ENCODE results near the gene APOD. TPM values are rescaled to one million over a fixed set of nuclear protein-coding genes. Genes with fewer than 3 reads are reported as not detected.

APOD gene
- total RNA-seq, 1 experiment from 2014 or later, result not detected

GRCh38 chr3:195548987-195549386 lies 34.8 kb downstream of the APOD start:
- Mint-ChIP-seq H3K36me3 (ENCODE audit: insufficient read depth in 1 of 3, low read depth in 3 of 3) (peaks cover 0 to 2% (median 0%) of the 10 kb centered on the region in 3 experiments; a peak in 1 of 7 replicates), H3K27me3 (ENCODE audit: low read depth) (peaks cover 34% of the 10 kb centered on the region), H3K4me3 (peak overlapping the region in 1 of 2 experiments; percentile 6; a peak in 1 of 5 replicates), H3K4me1 (peaks cover 26 to 43% of the 10 kb centered on the region in 2 experiments), H3K27ac (no peak overlapping the region), H3K9me3 (no peaks in the 10 kb centered on the region)
- Histone ChIP-seq H2AFZ (ENCODE audit: low read length) (no peak overlapping the region), H3K23ac (ENCODE audit: insufficient read length, low read depth, low read length) (no peak overlapping the region), H3K23me2 (ENCODE audit: insufficient read length, low read depth, low read length, poor library complexity, severe bottlenecking) (no peaks in the 10 kb centered on the region), H2BK12ac (ENCODE audit: insufficient read length, low read depth, low read length) (no peak overlapping the region), H4K5ac (ENCODE audit: insufficient read length, low read depth, low read length) (no peak overlapping the region), H3K79me1 (ENCODE audit: insufficient read depth, low read depth, low read length, poor library complexity, severe bottlenecking) (no peaks in the 10 kb centered on the region), H3K9me3 (ENCODE audit: control insufficient read depth, low read depth, low read length) (no peaks in the 10 kb centered on the region), H3K27me3 (ENCODE audit: insufficient read depth, low read length) (no peaks in the 10 kb centered on the region; the same call in 1 of the 2 replicates), H3K4ac (ENCODE audit: low read depth, low read length) (no peak overlapping the region), H3K18ac (ENCODE audit: insufficient read length, low read depth, low read length) (no peak overlapping the region), H3K56ac (ENCODE audit: insufficient read length, low read depth, low read length) (no peak overlapping the region), H4K20me1 (ENCODE audit: control insufficient read depth, insufficient read depth, insufficient read length) (no peaks in the 10 kb centered on the region), H3T11ph (ENCODE audit: low read length) (no peak overlapping the region), H4K8ac (replicated peaks; ENCODE audit: insufficient read length, low read depth, low read length) (no peak overlapping the region), H4K91ac (ENCODE audit: insufficient read length, low read depth, low read length) (no peak overlapping the region), H2BK20ac (ENCODE audit: low read depth, low read length, poor library complexity, severe bottlenecking) (no peak overlapping the region), H2BK5ac (ENCODE audit: insufficient read length, low read length) (no peak overlapping the region), H2AK5ac (ENCODE audit: insufficient read length, low read length) (no peak overlapping the region), H3K27ac (ENCODE audit: insufficient read length, low read depth, low read length) (no peak overlapping the region), H3K79me2 (ENCODE audit: insufficient read depth, low read length) (no peaks in the 10 kb centered on the region), H3K9ac (ENCODE audit: extremely low read depth, insufficient read length, low read length) (no peak overlapping the region), H3K14ac (ENCODE audit: insufficient read depth, low read length) (no peak overlapping the region), H2BK15ac (ENCODE audit: low read depth, low read length) (no peak overlapping the region), H3K4me1 (ENCODE audit: insufficient read depth, low read length) (peaks cover 6% of the 10 kb centered on the region; the same call in 1 of the 2 replicates), H3K4me2 (ENCODE audit: insufficient read depth, insufficient read length, low read length) (peak overlapping the region; percentile 34), H2BK120ac (ENCODE audit: low read depth, low read length, poor library complexity, severe bottlenecking) (no peak overlapping the region)
- DNase-seq, result no peak
- no peak for TF ChIP-seq CTCF (conservative IDR thresholded peaks at IDR 0.05)
- WGBS (ENCODE audit: extremely low coverage, insufficient read length, low lambda C conversion rate), result no CpG with 5 or more reads among the region's 2 CpGs
